ES-I3 (cell line): Measurements from ENCODE around the gene CCDC127.
"Not testable (repeated sequence)": the region's sequence is repeated elsewhere in the genome, so short reads cannot be mapped to it uniquely, and the experiment has no call there.

ENCODE experiments used
- H3K36me3 ChIP-seq: 2 replicates; pipeline ENCODE4 v1.6.1; 2013; ENCODE audit warnings: mild to moderate bottlenecking, low read length, control low read depth, moderate library complexity; ENCODE audit not compliant: insufficient read depth
- H3K4me1 ChIP-seq: 2 replicates; pipeline ENCODE4 v1.6.1; 2013; ENCODE audit warnings: mild to moderate bottlenecking, control low read depth, low read length; ENCODE audit not compliant: insufficient read depth
- H3K9ac ChIP-seq: 2 replicates; pipeline ENCODE4 v1.6.1; 2013; ENCODE audit warnings: low read depth, mild to moderate bottlenecking, low read length, moderate library complexity
- H3K9me3 ChIP-seq: 2 replicates; pipeline ENCODE4 v1.6.1; 2013; ENCODE audit warnings: mild to moderate bottlenecking, low read length, moderate library complexity; ENCODE audit not compliant: control insufficient read depth, insufficient read depth

CCDC127 gene, protein sequence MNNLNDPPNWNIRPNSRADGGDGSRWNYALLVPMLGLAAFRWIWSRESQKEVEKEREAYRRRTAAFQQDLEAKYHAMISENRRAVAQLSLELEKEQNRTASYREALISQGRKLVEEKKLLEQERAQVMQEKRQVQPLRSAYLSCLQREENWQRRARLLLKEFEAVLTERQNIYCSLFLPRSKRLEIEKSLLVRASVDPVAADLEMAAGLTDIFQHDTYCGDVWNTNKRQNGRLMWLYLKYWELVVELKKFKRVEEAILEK

GRCh38 chr5:217494-218456 lies at the start of gene CCDC127, which contains the start of gene SDHA:
TSS of gene CCDC127 (minus strand) at chr5:218153. CDS start at chr5:216849, 1,304 bp downstream.
TSS of gene SDHA (plus strand) at chr5:218320. CDS start at chr5:218356, 36 bp downstream.
- H3K9me3 ChIP-seq, H3K4me1 ChIP-seq, H3K36me3 ChIP-seq: not testable (repeated sequence)
- peak within 1 kb of the TSS; percentile 98 for H3K9ac ChIP-seq

DNA sequence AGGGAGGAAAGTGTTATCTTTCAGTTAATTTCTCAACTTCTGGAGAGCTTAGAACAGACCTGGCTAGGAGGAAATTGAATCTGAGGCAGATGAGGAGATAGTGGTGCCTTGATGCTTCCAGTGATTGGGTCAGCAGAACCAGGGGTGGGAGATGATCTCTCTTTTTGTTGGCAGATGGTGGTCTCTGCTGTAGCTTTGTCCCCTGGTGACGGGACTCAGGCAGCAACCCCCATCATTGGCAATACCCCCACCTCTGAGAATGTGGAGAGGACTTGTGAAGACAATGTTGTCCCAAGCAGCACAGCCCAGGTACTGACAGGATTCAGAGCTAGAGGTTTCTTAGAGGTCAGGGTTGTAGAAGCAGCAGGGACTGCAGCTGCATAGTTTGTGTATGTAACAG lies 49.8 kb upstream of the CCDC127 start:
- Histone ChIP-seq H3K9ac (no peak overlapping the region), H3K36me3 (no peaks in the 10 kb centered on the region; the same call in 1 of the 2 replicates), H3K9me3 (no peaks in the 10 kb centered on the region)

DNA sequence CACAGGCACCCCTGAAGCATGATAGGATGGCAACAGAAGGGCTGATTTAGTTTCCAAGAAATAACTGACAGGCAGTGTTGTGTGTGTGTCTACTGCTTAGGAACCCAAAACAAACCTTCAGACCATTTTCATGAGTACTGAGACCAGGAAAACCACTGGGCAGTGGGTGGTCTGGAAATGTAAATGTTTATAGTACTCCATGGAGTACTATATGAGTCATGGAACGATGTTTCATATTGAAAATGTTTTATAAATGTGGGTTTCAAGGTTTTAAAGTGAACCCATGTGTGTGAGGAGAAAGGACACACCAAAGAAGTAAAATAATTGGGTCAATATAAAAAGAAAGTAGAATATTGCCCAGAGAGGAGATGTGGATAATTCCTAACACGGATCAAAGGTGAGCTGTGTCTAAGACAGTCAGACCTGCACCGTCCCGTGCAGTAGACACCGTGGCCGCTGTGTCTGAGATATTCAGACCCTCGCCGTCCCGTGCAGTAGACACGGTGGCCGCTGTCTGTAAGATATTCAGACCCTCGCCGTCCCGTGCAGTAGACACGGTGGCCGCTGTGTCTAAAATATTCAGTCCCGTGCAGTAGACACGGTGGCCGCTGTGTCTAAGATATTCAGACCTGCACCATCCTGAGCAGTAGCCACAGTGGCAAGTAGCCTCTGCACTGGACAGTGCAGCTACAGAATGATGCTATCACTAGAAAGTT lies 48.5 kb upstream of the CCDC127 start:
- not testable (repeated sequence) for H3K9ac ChIP-seq, H3K9me3 ChIP-seq, H3K4me1 ChIP-seq, H3K36me3 ChIP-seq

More for the DNA sequence above, 49.8 kb upstream of the CCDC127 start:
- H3K4me1 ChIP-seq, result no peaks in the 10 kb centered on the region

GRCh38 chr5:264338-264737 lies 46.4 kb upstream of the CCDC127 start:
- no peak overlapping the region for H3K9ac ChIP-seq
- no peaks in the 10 kb centered on the region; the same call in 1 of the 2 replicates for H3K36me3 ChIP-seq
- H3K4me1 ChIP-seq, result no peaks in the 10 kb centered on the region
- no peaks in the 10 kb centered on the region for H3K9me3 ChIP-seq

- not testable (repeated sequence) for H3K36me3 ChIP-seq, H3K9me3 ChIP-seq, H3K9ac ChIP-seq, H3K4me1 ChIP-seq
Observed at GRCh38 chr5:263275-263974, 45.5 kb upstream of the CCDC127 start.

- Histone ChIP-seq H3K9me3 (peaks cover 5% of the 10 kb centered on the region; the same call in 1 of the 2 replicates), H3K4me1 (no peaks in the 10 kb centered on the region), H3K36me3 (peaks cover 10% of the 10 kb centered on the region), H3K9ac (no peak overlapping the region)
Observed at GRCh38 chr5:257148-257547, 39.2 kb upstream of the CCDC127 start.

- not testable (repeated sequence) for H3K4me1 ChIP-seq, H3K9me3 ChIP-seq, H3K9ac ChIP-seq
- H3K36me3 ChIP-seq, result peaks cover 12% of the 10 kb centered on the region
Observed at GRCh38 chr5:256347-256746, 38.4 kb upstream of the CCDC127 start.

DNA sequence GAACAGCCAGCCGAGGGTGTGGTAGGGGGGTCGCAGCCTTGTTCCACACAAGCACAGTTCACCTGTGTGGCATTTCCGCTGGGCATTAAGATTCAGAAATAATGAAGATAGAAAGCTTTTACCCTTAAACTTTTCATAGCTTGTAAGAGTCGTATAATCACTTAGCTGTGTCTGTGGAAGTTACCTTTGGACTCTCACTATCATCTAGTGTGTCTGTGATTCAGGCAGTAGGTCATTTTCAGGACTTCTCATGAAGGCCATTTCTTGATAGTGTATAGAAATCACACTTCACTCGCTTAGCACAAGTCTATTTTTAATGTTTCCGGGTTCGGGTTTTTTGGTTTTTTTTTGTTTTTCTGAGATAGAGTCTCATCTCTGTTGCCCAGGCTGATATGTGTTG lies 37.2 kb upstream of the CCDC127 start:
- H3K36me3 ChIP-seq, result peaks cover 14% of the 10 kb centered on the region
- not testable (repeated sequence) for H3K9ac ChIP-seq

DNA sequence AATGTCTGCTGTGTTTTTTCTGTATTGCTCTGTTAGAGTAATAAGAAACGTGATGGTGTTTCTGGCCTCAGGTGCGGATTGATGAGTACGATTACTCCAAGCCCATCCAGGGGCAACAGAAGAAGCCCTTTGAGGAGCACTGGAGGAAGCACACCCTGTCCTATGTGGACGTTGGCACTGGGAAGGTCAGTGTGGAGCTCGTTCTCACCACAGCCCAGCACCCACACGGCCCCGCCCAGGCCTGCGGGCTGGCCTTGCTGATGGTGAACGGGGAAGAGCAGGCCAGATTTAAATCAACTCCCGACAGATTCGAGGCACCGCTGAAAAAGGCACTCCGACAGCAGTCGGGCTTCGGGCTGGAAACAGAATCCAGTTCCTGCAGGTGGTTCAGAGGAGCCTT lies 36.4 kb upstream of the CCDC127 start:
- not testable (repeated sequence) for H3K9ac ChIP-seq, H3K4me1 ChIP-seq, H3K9me3 ChIP-seq
- H3K36me3 ChIP-seq, result peaks cover 14% of the 10 kb centered on the region

More for the DNA sequence above, 37.2 kb upstream of the CCDC127 start:
- H3K9me3 ChIP-seq, H3K4me1 ChIP-seq: not testable (repeated sequence)

DNA sequence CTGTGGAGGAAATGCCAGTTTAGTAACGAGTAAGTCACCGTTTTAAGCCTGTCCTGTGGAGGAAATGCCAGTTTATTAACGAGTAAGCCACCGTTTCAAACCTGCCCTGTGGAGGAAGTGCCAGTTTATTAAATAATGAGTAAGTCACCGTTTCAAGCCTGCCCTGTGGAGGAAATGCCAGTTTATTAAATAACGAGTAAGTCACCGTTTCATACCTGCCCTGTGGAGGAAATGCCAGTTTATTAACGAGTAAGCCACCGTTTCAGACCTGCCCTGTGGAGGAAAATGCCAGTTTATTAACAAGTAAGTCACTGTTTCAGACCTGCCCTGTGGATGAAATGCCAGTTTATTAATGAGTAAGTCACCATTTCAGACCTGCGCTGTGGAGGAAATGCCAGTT lies 34.6 kb upstream of the CCDC127 start:
- Histone ChIP-seq H3K36me3 (peaks cover 15% of the 10 kb centered on the region), H3K9ac (no peak overlapping the region), H3K4me1 (no peaks in the 10 kb centered on the region)

DNA sequence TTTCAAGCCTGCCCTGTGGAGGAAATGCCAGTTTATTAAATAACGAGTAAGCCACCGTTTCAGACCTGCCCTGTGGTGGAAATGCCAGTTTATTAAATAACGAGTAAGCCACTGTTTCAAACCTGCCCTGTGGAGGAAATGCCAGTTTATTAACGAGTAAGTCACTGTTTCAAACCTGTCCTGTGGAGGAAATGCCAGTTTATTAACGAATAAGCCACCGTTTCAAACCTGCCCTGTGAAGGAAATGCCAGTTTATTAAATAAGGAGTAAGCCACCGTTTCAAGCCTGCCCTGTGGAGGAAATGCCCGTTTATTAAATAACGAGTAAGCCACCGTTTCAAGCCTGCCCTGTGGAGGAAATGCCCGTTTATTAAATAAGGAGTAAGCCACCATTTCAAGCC lies 34.0 kb upstream of the CCDC127 start:
- not testable (repeated sequence) for H3K9me3 ChIP-seq, H3K9ac ChIP-seq, H3K4me1 ChIP-seq
- H3K36me3 ChIP-seq, result peaks cover 15% of the 10 kb centered on the region

More for the DNA sequence above, 34.6 kb upstream of the CCDC127 start:
- H3K9me3 ChIP-seq, result no peaks in the 10 kb centered on the region; the same call in 1 of the 2 replicates

DNA sequence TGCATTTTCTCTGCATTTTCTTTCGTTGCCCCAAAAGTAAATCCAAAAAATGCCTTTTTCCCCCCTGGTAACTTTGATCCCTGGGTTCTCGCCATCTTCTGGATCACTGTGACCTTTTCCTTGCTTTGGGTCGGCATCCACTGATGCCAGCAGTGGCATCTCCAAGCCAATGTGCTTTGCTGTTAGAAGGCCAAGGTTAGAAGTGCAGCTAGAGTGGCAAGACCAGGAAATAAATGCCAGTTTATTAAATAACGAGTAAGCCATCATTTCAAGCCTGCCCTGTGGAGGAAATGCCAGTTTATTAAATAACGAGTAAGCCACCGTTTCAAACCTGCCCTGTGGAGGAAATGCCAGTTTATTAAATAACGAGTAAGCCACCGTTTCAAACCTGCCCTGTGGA lies 33.6 kb upstream of the CCDC127 start:
- not testable (repeated sequence) for H3K4me1 ChIP-seq, H3K9me3 ChIP-seq, H3K9ac ChIP-seq
- H3K36me3 ChIP-seq, result peaks cover 12% of the 10 kb centered on the region

DNA sequence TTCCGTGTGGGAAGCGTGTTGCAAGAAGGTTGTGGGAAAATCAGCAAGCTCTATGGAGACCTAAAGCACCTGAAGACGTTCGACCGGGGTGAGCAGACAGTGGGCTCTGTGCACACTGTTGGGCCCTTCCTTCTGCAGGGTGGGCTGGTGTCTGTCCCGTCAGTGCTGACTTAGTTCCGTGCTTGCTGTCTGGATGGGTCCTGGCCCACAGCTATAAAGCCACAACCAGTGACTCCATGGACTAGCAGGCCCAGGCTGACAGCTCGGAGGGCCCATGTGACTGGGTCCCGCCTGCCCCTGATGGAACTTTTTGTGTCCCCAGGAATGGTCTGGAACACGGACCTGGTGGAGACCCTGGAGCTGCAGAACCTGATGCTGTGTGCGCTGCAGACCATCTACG lies 33.1 kb upstream of the CCDC127 start:
- peaks cover 12% of the 10 kb centered on the region for H3K36me3 ChIP-seq
- H3K9ac ChIP-seq, H3K9me3 ChIP-seq, H3K4me1 ChIP-seq: not testable (repeated sequence)

DNA sequence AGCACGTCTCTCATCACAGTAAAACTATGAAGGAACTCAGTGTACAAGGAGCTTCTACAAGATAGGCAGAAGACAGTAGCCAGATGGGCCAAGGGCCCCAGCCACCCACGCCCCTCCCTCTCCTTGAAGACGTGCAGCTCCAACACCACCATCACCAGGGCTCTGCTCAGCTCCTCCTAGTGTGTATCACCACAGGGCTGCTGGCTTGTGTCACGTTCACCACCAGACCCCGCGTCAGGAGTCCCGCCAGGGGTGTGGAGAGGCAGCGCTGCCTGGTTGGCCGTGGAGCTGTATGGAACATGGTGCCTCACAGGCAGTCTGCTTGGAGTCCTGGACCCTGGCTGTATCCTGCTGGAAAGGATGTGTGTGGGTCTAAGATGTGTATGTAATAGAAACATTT lies 32.4 kb upstream of the CCDC127 start:
- H3K36me3 ChIP-seq, result peaks cover 12% of the 10 kb centered on the region
- H3K4me1 ChIP-seq, H3K9me3 ChIP-seq, H3K9ac ChIP-seq: not testable (repeated sequence)
